Ovary (tissue), 9 donors: ENCODE measurements around the gene TMEM33. TPM values are rescaled to one million over a fixed set of nuclear protein-coding genes. Genes with fewer than 3 reads are reported as not detected.

Source experiments
- DNase-seq, 5 donors: peaks; one replicate each; pipeline ENCODE4 v3.0.0-alpha.2; 2019 to 2020
- H3K27ac ChIP-seq, 2 donors: fragments of 200-600 bp; one replicate each; pipeline versions ENCODE4 v1.5.1 to v1.8.0; 2019 to 2022
- H3K27me3 ChIP-seq: fragments of 200-600 bp; one replicate; pipeline ENCODE4 v1.8.0; 2022
- H3K36me3 ChIP-seq: fragments of 200-600 bp; sonication (generic); one replicate; pipeline ENCODE4 v1.5.1; 2019
- H3K4me1 ChIP-seq: one replicate; pipeline ENCODE4 v1.8.1; 2013; ENCODE audit warnings: mild to moderate bottlenecking, moderate library complexity; ENCODE audit not compliant: insufficient read depth
- H3K4me3 ChIP-seq: fragments of 200-600 bp; sonication (generic); one replicate; pipeline ENCODE4 v1.5.1; 2017
- H3K9me3 ChIP-seq, 2 donors: fragments of 200-600 bp in 1 of 2; sonication (generic) in 1 of 2; one replicate each; pipeline versions ENCODE4 v1.5.1 to v1.8.1; 2013 to 2019; ENCODE audit warnings: mild to moderate bottlenecking in 1 of 2, moderate library complexity in 1 of 2
- CTCF ChIP-seq, 3 donors: fragments of 450-650 bp in 2 of 3; fragments of 200-600 bp in 1 of 3; IDR thresholded peaks; one replicate each; pipeline versions ENCODE4 v1.5.1 to v1.8.0; 2016 to 2022; ENCODE audit warnings: antibody characterized with exemption in 3 of 3, mild to moderate bottlenecking in 1 of 3
- EP300 ChIP-seq: sonication (generic); formaldehyde crosslinking; IDR thresholded peaks from one replicate; pipeline ENCODE4 v1.6.1; 2017; ENCODE audit warnings: antibody characterized with exemption
- POLR2A ChIP-seq: fragments of 450-650 bp; IDR thresholded peaks from one replicate; pipeline ENCODE4 v1.6.1; 2017; ENCODE audit warnings: antibody characterized with exemption, mild to moderate bottlenecking, moderate library complexity
- WGBS, 3 donors: extraction: QIAGEN DNeasy Blood & Tissue Kit in 1 of 3; methylation state at CpG; one replicate each; pipeline versions ENCODE4 v1.1.5 to v1.1.7; 2013 to 2017; 5-methylcytosine and 5-hydroxymethylcytosine counted together
- intact Hi-C, 4 donors: fragments of 100-400 bp; cut with DNase I; formaldehyde crosslinking; loops; one replicate each; pipeline versions ENCODE4 v1.11.0 to v1.15.1; 2022 to 2023
- polyA plus RNA-seq, 2 donors: library from polyadenylated mRNA; stranded (reverse); fragments of 200-250 nt in 1 of 2; fragments of 350-450 nt in 1 of 2; fragmentation: Illumina TruSeq in 1 of 2; extraction: RNeasy Lipid Tissue Mini Kit (QIAGEN cat#74804) in 1 of 2; gene quantifications; one replicate each; pipeline ENCODE4 v1.2.3, GENCODE V29; 2013 to 2014
- small RNA-seq: library from RNA; depleted of rRNA; stranded (forward); fragments of <200 nt; gene quantifications from one replicate; pipeline ENCODE3, GENCODE V24; 2016
- total RNA-seq, 7 donors: library from RNA; depleted of rRNA in 2 of 7; stranded (reverse); fragments of >200 nt in 2 of 7; fragmentation: NEBNext Ultra II Directional in 3 of 7; extraction: Animal tissue kit (Norgen Biotek cat#: 25700) in 3 of 7; gene quantifications; one replicate each; pipeline versions ENCODE4 v1.1.0 to v1.2.4, GENCODE V29; 2016 to 2023
- donor health status: DM: no; HTN: no; CAD: no; lungs with moderate emphysema.
- donor health status: DM: no; HTN: no; CAD: no.
- donor health status: Bipolar disorder and iron deficiency.
- donor health status: DM: yes; HTN: yes; CAD: no.
- donor health status: DM: no; HTN: no; CAD: no.
- donor health status: DM: yes; HTN: yes; CAD: no.

TMEM33 gene
- total and polyA plus RNA-seq, 9 donors = 8.8 to 50.9 (median 33.5) TPM

DNA sequence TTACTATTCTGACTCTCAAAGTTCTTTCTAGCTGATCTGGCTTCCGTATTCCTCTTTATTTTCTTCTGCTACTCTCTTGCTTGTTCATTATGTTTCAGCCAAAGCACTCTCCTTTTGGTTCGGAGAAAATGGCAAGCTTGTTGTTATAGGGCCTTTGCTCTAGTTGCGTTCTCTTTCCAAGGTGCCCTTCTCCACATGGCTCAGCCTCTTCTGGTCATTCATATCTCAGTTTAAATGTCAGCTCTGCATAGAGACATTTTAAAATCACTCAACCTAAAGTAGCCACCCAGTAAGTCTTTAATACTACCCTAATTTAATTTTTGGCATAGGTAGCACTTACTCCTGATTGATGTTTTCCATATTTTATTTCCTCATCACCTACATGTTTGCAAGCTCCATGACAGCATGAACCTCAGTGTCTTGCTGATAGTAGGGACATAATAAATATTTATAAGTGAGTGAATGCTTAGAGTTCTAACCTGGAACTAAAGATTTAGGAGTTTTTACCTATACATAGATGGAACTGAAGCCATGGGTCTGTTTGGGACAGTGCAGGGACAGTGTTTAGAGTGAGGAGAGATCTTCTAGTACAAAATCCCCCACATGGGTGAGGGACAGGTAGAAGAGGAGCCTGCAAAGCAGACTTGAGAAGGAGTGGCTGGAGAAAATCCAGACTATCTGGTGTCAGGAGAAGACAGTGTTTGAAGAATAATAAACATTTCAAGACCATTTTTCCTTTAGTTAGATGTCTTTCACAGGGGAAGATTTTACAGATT lies 73.0 kb downstream of the TMEM33 start:
- H3K27me3 ChIP-seq = no peaks in the 10 kb centered on the region
- intact Hi-C loops = no loop called here
- H3K4me3 ChIP-seq = no peak overlapping the region
- WGBS, 3 donors = 95 to 96% (median 96%) methylated on average over 3 of the region's 3 CpGs
- H3K9me3 ChIP-seq = no peaks in the 10 kb centered on the region
- H3K27ac ChIP-seq = no peak overlapping the region
- no peaks in the 10 kb centered on the region for H3K4me1 ChIP-seq
- no peaks in the 10 kb centered on the region for H3K36me3 ChIP-seq
- no peak for DNase-seq
- TF ChIP-seq POLR2A (no peak), CTCF (IDR thresholded peaks at IDR 0.05) (no peak), EP300 (no peak)

Small RNAs within 50 kb of the gene (small RNA-seq; reads per million reads assigned to genes)
- not detected for gene AC108210.2

Other genes starting within 250 kb of the TMEM33 start
- gene PHOX2B, start 186.7 kb upstream of the TMEM33 start, total RNA-seq = not detected
- not detected for gene PHOX2B, start 186.7 kb upstream of the TMEM33 start, polyA plus RNA-seq
- gene DCAF4L1, start 46.3 kb downstream of the TMEM33 start, total RNA-seq = under 1 TPM in 5 of 7 donors, not detected in 2; 0.05 to 0.13 (median 0.11) TPM
- gene DCAF4L1, start 46.3 kb downstream of the TMEM33 start, polyA plus RNA-seq = under 1 TPM; 0.07 to 0.12 TPM
- 10 to 100 TPM; 35.5 to 49.8 (median 45.7) TPM for gene SLC30A9, start 55.1 kb downstream of the TMEM33 start, total RNA-seq
- 10 to 100 TPM; 21.2 to 39.7 TPM for gene SLC30A9, start 55.1 kb downstream of the TMEM33 start, polyA plus RNA-seq
- under 1 TPM; 0.11 to 0.65 (median 0.26) TPM for gene BEND4, start 217.2 kb downstream of the TMEM33 start, total RNA-seq
- gene BEND4, start 217.2 kb downstream of the TMEM33 start, polyA plus RNA-seq = under 1 TPM; 0.21 to 0.33 TPM